NCI-H1694 treated with DMSO at 0.1 percent for 48 hours (cell line): ENCODE results near the gene YAF2.
"Not testable (repeated sequence)": the region's sequence is repeated elsewhere in the genome, so short reads cannot be mapped to it uniquely, and the experiment has no call there.

ENCODE experiments used
- DNase-seq: peaks from one replicate; lab custom pipeline; 2025; lab: John Stamatoyannopoulos, UW

The YAF2 gene

GRCh38 chr12:42255221-42255865, 17.3 kb upstream of the YAF2 start:
- DNase-seq, result no peak

DNA sequence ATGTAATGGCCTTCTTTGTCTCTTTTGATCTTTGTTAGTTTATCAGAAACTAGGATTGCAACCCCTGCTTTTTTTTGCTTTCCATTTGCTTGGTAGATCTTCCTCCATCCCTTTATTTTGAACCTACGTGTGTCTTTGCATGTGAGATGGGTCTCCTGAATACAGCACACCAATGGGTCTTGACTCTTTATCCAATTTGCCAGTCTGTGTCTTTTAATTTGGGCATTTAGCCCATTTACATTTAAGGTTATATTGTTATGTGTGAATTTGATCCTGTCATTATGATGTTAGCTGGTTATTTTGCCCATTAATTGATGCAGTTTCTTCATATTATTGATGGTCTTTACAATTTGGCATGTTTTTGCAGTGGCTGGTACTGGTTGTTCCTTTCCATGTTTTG, 14.6 kb upstream of the YAF2 start:
- DNase-seq, result not testable (repeated sequence)

- DNase-seq, result not testable (repeated sequence)
Measured at GRCh38 chr12:42249033-42249432, 11.0 kb upstream of the YAF2 start.

- no peak for DNase-seq
Measured at GRCh38 chr12:42240131-42240750, 2.2 kb upstream of the YAF2 start.

DNA sequence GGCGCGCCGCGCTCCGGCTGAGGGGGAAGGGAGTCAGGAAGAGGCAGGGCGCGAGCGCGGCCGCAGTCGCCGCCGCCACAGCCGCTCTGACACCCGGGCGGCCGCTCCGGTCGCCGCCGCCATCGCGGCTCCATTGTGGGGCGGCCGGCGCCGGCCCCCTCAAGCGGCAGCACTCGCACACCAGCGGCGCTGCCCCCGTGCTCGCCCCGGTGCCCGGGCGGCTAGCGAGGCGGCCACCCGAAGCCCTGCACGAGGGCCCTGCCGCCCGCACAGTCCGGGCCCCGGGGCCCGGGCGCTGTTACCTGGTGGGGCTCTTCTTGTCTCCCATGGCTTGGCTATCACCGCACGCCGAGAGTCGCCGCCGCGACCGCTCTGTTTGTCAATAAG, 202 bp downstream of the YAF2 start:
- no peak for DNase-seq

DNA sequence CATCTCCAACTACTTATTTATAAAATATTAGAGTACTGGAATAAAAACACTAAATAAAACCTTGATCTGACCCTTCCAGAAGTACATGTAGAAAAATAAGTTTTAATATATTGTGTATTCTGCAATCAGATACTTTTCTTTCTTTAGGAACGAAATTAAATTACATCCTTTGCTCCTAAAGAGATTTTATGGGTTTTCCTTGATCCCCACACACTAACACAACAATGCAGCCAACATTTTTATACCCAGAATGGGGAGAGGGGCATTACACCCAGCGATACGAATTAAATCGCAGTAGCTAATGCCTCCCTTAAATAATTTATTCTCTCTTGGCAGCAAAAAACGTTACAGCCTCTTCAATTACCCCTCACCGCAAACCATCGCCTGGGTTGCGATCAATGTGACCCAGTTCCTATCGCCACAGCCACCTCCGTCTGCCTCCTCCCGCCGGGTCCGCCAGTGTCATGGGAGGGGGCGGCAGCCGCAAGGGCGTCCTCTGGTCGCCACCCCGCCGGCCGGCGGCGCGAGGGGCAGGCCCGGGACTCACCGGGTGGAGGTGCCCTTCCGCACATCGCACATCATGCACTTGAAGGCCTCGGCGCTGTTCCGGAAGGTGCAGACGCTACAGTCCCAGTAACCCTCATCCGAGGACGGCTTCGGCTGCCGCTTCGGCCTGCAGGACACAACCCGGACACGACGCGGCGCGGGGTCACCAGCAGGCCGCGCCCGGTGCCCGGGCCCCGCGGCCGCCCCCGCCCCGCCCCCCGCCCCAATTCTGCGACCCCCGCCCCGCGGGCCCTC, 796 bp downstream of the YAF2 start:
- peak; percentile 24 for DNase-seq

- no peak for DNase-seq
Measured at GRCh38 chr12:42236017-42236416, 2.0 kb downstream of the YAF2 start.

- no peak for DNase-seq
Measured at GRCh38 chr12:42235426-42235825, 2.6 kb downstream of the YAF2 start.

GRCh38 chr12:42234970-42235369, 3.1 kb downstream of the YAF2 start:
- no peak for DNase-seq

- DNase-seq, result not testable (repeated sequence)
Measured at GRCh38 chr12:42227525-42227924, 10.5 kb downstream of the YAF2 start.

DNA sequence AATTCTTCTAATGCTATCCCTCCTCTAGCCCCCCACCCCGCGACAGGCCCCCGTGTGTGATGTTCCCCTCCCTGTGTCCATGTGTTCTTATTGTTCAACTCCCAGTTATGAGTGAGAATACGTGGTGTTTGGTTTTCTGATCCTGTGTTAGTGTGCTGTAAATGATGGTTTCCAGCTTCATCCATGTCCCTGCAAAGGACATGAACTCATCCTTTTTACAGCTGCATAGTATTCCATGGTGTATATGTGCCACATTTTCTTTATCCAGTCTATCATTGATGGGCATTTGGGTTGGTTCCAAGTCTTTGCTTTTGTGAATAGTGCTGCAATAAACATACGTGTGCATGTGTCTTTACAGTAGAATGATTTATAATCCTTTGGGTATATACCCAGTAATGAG, 13.5 kb downstream of the YAF2 start:
- not testable (repeated sequence) for DNase-seq

- no peak for DNase-seq
Measured at GRCh38 chr12:42222724-42223123, 15.3 kb downstream of the YAF2 start.

DNA sequence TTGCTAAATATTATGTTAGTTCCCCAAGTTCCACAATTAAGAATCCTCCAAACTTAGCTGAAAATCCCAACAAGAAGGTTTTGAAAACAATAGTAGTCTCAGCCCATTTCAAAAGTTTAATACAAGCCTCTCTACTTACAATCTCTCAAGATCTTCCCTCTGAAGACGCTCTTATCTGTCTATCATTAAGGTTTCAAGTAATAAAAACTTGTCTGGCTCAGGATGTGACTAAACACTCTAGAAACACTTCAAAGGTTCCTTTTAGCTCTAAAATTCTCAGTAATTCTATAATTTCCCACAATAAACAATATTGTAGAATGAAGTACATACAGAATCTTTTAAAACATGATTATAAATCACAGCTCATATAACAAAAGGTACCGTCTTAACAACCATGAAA, 16.3 kb downstream of the YAF2 start:
- DNase-seq, result no peak

DNA sequence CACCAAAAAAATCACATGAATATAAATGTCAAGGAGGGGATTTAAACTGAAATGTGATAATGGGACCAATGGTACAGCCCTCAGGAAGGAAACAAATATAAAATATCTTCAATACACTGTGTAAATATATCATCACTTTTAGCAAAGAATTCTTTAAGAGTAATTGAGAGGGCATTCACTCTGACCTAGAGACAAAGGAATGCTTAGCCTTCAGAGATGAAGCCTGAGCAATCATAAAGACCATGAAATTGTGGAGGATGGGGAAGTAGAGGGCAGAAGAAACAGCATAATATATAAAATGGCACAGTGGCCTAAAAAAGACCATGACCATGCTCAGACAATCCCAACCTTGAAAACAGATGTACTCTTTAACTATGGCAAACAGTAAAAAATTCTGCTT, 20.4 kb downstream of the YAF2 start:
- DNase-seq, result no peak

DNA sequence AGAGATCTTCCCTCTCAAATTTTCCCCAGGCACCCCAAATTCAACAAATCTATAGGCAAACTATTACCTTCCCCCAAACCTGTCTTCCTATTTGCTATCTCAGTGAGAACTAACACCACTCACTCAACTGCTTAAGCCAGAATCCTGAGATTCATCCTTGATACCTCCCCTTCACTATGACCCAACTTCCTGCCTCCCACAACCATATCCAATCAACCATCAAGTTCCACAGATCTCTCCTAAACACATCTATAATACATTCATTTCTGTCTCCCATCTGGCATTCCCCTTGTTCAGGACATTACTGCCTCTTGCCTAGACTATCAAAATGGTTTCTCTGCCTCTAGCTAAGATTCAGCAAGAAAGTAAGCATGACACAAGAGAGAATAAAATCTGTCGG, 21.3 kb downstream of the YAF2 start:
- DNase-seq, result no peak

DNA sequence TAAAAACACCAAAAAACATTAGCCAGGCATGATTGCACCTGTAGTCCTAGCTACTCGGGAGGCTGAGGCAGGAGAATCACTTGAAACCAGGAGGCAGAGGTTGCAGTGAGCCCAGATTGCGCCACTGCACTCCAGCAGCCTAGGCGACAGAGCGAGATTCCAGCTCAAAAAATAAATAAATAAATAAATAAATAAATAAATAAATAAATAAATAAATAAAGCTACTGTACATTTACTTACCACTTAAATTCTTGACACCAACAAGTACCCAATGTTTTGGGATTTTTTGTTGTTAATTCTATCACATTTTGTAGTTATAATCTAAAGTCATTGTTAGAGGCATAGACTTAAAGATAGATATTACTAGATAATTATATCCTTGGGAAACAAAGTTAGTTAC, 22.3 kb downstream of the YAF2 start:
- not testable (repeated sequence) for DNase-seq

- DNase-seq, result no peak
Measured at GRCh38 chr12:42213954-42214426, 24.1 kb downstream of the YAF2 start.

DNA sequence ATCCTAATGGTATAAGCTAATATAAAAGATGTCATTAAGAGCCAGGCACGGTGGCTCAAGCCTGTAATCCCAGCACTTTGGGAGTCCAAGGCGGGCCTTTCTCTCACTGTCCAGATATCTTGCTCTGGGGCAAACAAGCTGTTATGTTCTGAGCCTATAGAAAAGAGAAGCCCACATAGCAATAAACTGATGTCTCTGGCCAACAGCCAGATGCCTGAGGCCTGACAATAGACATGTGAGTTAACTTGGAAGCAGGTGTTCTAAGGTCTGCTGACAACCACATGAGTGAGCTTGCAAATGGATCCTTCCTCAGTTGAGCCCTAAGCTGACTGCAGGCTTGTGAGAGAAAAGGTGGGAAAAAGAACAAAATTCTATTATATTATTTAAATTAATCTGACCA, 25.0 kb downstream of the YAF2 start:
- no peak for DNase-seq

- no peak for DNase-seq
Measured at GRCh38 chr12:42208574-42208973, 29.5 kb downstream of the YAF2 start.

DNA sequence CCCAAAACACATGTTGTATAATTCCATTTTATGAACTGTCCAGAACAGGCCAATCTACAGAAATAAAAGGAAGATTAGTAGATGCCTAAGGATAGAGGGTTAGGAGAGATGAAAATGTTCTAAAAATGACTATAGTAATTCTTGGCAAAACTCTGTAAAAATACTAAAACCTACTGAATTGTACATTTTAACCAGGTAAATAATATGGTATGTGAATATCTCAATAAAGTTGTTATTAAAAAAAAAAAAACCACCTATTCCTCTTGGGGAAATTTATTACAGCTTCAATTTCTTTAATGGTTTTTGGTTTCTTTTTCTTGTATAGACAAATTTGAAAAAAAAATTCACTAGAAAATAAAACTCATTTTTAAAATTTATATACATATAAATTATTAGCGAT, 33.2 kb downstream of the YAF2 start:
- no peak for DNase-seq

GRCh38 chr12:42204362-42204761, 33.7 kb downstream of the YAF2 start:
- no peak for DNase-seq

- DNase-seq, result no peak
Measured at GRCh38 chr12:42201063-42201462, 37.0 kb downstream of the YAF2 start.

- no peak for DNase-seq
Measured at GRCh38 chr12:42199007-42199406, 39.0 kb downstream of the YAF2 start.
